GM19193 (cell line): ENCODE data around the gene PKM.

Experiments used
- POLR2A ChIP-seq: IDR thresholded peaks from 4 replicates; pipeline ENCODE4 v1.6.1; 2011; ENCODE audit not compliant: insufficient read depth, insufficient read length; ENCODE audit errors: extremely low read depth

The PKM gene

GRCh38 chr15:72166716-72167417 is 64.1 kb downstream of the PKM start:
- TF ChIP-seq POLR2A, result no peak

DNA sequence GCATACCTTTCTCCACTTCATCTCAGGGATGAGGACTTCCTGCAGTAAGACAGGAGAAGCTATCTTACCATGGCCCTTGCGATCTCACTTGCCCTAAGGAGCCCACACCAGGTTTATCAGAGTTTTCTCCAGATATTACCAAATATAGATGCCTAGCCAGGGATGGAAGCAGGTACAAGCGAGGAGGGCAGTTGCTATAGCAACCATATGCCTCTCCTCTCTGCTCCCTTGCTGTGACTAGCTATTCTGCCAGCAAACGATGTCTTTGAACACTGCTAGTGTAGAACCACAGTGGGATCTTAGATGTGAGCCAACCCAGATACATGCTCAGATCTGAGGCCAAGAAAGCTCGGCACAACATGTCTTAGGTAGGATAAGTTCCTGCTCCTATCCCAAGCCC is 67.3 kb downstream of the PKM start:
- TF ChIP-seq POLR2A, result no peak

DNA sequence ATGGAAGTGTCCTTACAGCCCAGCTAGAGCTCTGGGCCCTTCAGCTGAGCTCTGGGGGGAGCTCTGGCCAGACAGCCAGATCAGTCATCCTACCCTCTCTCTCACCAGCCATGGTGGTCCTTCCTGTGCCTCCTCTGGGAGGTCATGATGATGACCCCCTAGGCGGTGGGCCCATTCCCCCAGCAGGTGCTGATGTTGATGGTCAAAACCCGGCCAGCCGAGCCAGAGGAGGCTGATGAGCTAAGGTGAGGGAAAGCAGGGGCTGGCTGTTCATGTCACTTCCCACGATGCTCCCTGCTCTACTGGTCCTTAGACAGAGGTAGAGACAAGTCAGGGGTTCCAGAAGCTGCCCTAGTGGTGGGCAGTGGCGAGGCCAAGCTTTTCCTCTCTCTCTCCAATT is 68.4 kb downstream of the PKM start:
- no peak for TF ChIP-seq POLR2A

GRCh38 chr15:72161361-72162132 is 69.4 kb downstream of the PKM start:
- no peak for TF ChIP-seq POLR2A

DNA sequence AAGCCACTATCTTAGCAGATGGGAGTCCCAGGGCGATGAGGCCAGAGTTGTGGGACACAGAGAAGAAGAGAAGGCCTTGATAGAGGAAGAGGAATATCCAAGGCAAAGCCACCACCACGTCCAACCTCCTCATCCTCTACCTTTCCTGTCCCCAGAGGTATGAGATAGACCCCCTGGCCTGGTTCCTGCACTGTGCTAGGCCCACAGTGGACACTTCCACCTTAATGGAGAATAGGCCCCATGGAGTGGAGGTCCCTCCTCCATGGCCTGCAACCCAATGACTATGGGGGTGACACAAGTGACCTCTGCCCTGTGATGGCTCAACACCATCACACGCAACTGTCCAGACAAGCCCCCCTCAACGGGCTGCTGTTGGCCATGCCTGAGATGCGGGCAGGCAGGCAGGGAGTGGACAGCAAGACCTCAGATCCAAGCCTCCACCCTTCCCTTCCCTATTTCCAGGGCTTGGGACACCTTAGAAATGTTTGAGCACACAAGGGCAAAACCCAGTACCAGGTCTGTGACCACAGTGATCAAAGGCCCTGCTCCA is 70.2 kb downstream of the PKM start:
- no peak for TF ChIP-seq POLR2A

DNA sequence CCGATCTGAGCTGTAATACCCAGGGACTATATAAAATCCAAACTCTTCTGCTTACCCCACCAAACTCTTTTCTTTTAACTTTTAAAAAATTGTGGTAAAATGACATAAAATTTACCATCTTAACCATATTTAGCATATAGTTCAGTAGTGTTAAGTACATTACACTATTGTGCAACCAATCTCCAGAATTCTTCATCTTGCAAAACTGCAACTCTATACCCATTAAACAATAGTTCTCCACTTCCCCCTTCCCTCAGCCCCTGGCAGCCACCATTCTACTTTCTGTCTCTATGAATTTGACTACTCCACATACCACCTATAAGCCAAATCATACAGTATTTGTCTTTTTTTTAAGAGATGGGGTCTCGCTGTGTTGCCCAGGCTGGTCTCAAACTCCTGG is 74.1 kb downstream of the PKM start:
- TF ChIP-seq POLR2A, result no peak

DNA sequence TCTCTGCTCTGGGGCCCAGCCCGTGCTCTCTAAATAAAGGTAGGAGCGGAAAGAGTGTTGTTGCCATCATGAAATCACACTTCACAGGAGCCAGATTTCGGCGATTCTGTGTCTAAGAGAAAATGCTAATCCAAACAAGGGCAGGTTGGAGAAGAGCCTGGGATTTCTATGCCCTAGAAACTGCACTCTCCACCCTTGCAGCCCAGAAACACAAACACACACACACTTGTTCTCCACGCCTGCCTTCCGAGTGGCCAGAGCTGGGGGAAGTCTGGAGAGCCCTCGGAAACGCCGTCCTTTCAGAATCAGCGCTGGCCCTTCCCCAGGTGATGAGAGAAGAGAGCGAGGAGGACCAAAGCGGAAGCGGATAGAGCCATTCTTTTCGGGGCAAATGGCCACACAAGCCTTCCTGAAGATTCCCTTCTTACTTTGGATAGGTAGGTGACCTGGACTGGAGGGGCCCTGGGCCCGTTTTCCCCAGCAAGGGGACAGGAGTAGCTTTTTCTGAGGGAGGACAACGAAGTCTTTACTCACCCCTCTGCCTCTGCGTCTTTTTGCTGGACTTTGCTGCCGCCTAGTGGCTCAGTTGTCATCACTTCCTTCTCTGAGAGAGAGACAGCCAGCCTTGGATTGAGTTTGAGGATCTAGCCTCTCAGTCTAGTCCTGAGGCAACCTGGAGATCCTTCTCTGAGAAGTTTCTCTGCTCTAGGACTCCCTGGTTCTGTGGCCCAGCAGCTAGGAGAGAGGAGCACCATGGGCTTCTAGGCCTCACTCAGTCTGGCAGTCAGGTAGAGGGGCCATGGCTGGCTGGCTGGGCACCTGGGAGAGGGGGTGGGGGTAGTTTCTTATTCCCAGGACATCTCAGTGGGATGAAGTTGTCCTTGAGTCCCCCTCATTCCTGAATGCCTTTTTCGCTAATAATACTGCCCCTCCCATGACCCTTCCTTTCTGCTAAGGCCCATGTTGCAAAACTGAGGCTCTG is 75.1 kb downstream of the PKM start:
- no peak for TF ChIP-seq POLR2A

DNA sequence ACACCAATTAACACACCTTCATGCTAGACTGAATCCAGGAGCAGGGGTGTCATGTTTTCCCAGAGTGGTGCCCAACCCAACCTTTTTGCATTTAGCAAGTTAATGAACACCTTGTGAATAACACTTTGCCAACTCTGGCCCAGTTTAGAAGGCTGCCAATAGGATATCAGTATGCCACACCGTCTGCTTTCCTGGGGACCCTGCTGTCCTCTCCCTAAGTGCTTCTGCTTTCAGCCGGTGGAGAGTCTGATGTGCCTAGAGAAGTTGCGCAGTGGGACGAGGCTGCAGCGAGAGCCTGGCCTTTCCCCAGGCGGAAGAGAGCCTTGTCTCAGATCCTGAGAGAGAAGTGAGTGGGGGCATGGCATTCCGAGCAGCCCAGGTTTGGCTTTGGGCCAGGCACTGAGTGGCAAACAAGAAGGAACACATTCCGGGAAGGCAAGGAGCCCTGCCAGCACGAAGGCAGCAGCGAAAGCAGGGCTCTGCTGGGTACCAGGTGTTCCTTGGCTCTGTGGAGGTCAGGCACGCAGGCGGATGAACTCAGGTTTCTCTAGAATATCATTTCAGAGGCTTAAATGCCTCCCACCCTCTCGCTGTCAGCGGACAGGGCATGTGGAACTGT is 75.9 kb downstream of the PKM start:
- TF ChIP-seq POLR2A, result no peak

GRCh38 chr15:72154316-72154715 is 76.7 kb downstream of the PKM start:
- TF ChIP-seq POLR2A, result no peak

- no peak for TF ChIP-seq POLR2A
Measured at GRCh38 chr15:72153269-72154000, 77.6 kb downstream of the PKM start.
